Stimulated activated CD8-positive, alpha-beta memory T cell treated with anti-CD3 and anti-CD28 coated beads, Interleukin-15, amount 100 ng/mL, for 1 hour (primary cell): ENCODE measurements around the gene TP53RK.

Experiments
- DNase-seq: peaks from one replicate; pipeline ENCODE4 v3.0.0-alpha.2; 2020; ENCODE audit warnings: low read depth

The TP53RK gene

DNA sequence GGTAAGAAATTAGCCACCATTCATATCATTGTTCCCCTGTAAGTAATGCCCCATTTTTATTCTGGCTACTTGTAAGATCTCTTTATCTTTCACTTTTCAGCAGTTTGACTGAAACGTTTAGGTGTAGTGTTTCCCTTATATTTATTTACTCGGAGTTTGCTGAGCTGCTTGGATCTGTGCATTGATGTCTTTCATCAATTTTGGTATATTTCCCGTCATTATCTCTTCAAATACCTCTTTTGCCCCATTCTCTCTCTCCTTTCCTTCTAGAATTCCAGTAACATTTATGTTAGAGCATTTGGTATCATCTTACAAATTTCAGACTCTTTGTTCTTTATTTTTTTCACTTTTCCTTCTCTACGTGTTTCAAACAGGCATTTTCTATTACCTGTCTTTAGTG lies 28.8 kb downstream of the TP53RK start:
- no peak for DNase-seq

DNA sequence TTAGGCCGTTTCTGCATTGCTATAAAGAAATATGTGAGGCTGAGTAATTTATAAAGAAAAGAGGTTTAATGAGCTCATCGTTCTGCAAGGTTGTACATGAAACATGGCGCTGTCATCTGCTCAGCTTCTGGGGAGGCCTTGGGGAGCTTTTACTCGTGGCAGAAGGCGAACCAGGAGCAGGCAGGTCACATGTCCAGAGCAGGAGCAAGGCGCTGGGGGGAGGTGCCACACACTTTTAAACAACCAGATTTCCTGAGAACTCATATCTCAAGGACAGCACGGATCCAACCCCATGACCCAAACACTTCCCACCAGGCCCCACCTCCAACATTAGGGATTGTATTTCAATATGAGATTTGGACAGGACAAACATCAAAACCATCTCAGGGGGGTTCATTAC lies 31.6 kb downstream of the TP53RK start:
- DNase-seq: no peak

GRCh38 chr20:46657137-46657536 lies 32.1 kb downstream of the TP53RK start:
- DNase-seq: no peak

- DNase-seq: no peak
Observed at GRCh38 chr20:46652699-46653098, 36.5 kb downstream of the TP53RK start.

DNA sequence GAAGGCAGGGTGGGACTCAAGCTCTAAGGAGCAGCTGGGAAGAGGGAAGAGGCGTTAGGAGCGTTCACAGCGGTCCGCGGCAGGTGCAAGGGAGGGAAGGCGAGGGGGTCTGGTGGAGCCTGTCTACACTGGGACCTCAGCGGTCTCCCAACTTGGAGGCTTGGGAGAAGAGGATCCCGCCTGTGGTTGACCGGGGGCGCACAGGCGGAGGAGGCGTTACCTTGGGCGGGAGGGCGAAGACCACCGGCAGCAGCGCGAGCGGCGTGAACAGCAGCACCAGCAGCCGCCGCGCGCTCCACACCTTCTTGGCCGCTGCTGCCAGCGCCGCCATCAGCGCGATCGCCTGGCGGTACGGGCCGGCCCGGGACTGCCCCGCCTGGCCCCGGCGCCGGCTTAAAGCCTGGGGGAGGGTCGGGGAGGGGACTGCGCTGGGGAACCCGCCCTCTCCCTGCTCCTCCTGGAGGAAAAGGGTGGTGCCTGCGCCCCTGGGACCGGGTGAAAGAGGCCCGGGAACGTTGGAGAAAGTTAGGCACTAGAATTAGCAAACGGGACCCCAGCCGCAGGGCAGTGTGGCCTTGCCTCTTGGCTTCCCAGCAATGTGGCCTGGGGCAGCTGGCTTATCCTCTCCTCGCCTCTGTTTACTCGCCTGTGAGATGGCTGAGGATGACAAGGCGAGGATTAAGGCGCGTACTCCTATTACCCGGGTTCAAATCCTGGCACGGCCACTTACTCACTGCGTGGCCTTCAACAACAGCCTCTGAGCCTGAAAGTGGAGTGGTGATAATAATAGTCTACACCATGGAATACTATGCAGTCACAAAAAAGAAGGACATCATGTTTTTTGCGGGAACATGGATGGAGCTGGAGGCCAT lies 37.9 kb downstream of the TP53RK start, which contains the start of gene SLC13A3:
Gene SLC13A3 (minus strand): TSS at position 369 of the 872 bp plus-strand sequence. CDS start 38 bp downstream, at position 331.
- no peak for DNase-seq

DNA sequence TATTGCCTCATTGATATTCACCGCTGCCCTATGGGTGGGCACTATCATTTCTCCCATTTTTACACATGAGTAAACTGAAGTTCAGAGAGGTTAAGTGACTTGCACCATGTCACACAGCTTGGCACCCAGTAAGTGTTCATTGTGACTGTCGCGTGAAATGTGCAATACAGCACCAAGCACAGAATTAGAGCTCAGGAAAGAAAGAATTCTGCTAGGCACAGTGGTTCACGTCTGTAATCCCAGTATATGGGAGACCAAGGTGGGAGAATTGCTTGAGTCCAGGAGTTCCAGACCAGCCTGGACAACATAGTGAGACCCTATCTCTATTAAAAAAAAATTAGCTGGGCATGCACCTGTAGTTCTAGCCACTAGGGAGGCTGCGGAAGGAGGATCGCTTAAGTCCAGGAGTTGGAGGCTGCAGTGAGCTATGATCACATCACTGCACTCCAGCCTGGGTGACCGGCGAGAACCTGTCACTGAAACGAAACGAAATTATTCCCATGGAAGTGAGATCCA lies 38.6 kb downstream of the TP53RK start:
- DNase-seq: no peak

DNA sequence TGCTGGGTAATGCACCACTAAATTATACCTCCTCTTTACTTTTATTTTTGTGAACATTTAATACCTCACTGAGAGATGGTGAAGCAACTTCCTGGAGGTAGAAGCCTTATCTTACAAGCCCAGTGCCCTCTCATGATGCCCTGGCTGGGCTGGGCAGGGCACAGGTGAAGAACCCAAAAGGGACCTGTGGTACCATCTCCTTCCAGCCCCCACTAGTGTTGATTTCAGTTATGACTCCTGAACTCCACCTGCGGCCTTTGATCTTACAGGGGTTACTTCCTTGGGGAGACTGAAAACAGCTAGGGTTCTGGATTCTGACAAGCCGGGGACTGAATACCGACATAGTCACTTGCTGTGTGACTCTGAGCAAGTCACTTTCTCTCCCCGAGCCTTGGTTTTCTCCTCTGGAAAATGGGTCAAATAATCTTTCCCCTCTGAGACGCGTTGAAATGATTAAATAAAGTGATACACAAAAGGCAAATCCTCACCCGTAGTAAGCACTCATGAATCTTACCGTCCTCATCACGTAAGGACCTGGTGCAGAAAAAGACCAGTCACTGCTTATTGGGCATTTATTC lies 39.2 kb downstream of the TP53RK start:
- DNase-seq: no peak

DNA sequence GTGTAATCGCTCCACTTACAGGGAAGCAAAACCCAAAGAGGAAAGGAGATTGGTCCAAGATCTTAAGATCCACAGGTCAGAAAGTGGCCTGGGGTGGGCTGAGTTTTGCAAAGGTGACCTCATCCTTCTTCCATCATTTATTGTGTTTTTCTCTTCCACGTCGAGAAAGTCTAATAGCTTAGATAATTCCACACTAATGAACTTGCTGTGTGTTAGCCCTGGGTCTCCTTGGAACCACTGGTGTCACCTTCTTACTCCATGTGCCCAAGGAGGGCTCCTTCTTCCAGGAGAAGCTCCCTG lies 39.6 kb downstream of the TP53RK start:
- DNase-seq: no peak

- no peak for DNase-seq
Observed at GRCh38 chr20:46648903-46649649, 40.2 kb downstream of the TP53RK start.

DNA sequence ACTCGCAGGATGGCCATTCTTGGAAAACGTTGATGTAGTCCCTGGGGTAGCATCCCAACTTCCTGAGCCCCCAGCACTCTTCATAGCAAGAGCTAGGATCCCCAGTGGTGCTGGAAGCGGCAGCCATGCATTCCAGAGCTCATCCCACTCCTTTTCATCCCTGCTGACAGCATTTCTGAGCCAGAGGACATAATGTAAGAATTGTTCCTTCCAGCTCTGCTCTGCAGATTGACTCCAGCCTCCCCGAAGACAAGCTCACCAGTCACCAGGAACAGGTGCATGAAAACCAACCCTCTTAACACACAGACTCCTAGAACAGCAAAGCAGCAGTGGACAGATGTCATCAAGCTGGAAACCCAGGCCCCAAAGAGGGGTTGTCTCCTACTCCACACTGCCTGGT lies 41.8 kb downstream of the TP53RK start:
- DNase-seq: no peak

- DNase-seq: no peak
Observed at GRCh38 chr20:46646659-46647380, 42.4 kb downstream of the TP53RK start.

- no peak for DNase-seq
Observed at GRCh38 chr20:46646122-46646521, 43.1 kb downstream of the TP53RK start.

DNA sequence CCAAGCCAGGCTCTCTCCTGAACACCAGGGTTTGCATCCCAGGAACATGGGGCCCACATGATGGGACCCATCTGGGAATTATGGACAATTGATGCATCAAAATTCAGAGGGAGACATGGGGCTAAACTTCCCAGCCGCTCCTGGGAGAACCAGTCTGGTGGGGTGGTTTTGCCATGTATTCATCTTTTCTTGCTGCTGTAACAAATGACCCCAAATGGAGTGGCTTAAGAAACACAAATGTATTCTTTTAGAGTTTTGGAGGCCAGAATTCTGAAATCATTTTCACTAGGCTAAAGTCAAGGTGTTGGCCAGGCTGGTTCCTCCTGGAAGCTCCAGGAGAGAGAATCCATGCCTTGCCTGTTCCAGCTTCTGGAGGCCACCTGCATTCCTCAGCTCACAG lies 44.5 kb downstream of the TP53RK start:
- no peak for DNase-seq

DNA sequence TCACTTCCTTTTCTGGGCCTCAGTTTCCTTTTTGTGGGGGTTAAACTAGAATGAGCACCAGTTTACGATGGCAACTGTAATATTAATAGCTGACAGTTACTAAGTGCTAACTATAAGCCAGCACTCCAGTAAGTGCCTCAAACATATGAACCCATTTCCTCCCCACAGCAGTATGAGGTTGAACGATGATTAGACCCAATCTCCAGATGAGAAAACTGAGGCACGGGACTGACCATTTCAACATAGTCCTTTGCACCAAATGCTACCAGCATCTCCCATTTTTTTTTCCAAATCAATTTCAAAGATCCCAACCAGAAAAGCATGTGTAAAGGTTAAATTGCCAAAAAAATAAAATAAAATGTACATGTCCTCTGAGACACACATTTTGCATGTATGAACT lies 45.1 kb downstream of the TP53RK start:
- no peak for DNase-seq

DNA sequence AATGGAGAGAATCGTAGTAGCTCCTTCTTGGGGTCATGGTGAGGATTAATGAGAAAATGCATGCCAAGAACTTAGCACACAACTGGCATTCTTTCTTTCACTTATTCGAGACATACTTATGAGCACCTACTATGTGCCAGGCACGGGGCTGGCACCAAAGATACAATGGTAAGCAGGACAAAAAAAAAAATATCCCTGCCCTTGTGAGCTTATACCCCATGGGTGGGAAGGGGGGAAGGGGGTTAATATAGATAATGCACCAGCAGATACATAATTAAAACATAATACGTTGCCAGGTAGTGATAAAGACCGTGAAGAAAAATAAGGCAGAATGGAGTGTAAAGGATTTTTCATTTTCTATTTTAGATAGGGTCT lies 46.3 kb downstream of the TP53RK start:
- DNase-seq: no peak

DNA sequence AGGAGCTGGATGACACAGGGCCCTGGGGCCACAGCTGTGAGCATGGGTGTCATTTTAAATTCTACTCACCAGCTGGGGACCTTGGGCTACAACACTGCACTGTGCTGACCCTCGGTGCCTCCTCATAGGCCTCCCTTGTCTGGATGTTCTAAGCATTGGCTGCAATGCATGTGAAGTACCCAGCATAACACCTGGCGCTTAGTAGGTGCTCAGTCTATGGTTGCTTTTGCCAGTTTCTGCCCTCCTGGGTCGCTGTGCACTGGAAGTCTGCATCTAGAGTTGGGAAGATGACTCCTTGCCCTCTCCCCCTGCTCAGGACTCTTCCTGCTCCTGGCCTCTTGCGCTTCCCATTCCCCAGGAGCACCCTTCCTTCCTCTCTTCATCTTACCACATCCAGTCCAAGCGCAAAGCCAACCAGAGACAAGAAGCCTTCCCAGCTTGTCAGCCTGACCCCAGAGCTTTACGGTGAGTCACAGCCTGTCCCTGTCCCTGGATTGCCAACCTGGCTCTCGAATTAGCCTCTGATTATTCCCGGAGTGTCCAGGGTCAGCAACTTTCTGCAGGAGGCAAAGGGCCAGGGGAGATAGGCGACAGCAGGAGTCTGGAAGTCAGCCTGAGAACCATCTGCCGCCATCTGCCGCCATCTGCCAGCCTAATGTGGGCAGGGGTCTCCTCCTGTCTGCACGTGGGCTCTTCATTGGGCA lies 46.8 kb downstream of the TP53RK start:
- no peak for DNase-seq

GRCh38 chr20:46641424-46641823 lies 47.8 kb downstream of the TP53RK start:
- DNase-seq: no peak

- no peak for DNase-seq
Observed at GRCh38 chr20:46640536-46641311, 48.5 kb downstream of the TP53RK start.

DNA sequence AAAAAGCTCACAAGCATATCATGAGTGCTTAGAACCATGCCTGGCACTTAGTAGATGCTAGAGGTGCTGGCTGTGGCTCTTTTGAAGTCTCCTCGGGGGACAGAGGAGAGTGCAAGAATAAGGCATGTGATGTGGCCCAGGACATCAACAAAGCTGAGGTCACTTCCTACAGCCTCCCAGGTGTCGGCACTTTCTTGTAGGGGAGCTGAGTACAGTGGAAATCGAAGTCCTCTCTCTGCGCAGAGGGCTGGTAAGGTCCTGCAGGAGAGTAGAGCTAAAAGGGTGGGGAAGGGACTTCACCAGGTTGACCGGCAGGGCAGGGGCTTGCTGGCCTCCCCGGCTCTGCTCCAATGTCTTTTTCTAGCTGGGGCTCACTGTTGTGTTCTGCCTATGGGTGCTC lies 49.2 kb downstream of the TP53RK start:
- DNase-seq: no peak

DNA sequence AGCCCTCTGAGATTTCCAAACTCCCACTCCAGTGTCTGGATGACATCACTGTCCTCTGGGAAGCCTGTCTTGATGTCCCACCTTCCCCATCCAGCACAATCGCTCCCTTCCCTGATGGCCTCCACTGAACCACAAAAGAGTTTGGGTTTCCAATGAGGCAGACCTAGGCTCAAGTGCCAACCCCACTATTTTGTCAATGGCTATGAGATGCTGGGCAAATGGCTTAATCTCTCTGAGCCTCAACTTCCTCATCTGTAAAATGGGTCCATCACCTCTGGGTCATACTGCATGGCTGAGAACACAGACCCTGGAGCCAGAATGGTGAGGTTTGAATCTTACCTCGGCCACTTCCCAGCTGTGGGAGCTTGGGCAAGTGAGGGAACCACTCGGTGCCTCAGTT lies 49.7 kb downstream of the TP53RK start:
- DNase-seq: no peak

GRCh38 chr20:46638898-46639274 lies 50.4 kb downstream of the TP53RK start:
- DNase-seq: no peak
